ENCODE results near the gene NDUFA8. TPM values are rescaled to one million over a fixed set of nuclear protein-coding genes. Genes with fewer than 3 reads are reported as not detected.
"Not testable (repeated sequence)": the region's sequence is repeated elsewhere in the genome, so short reads cannot be mapped to it uniquely, and the experiment has no call there.

NDUFA8 gene
- total RNA-seq, 5 donors from 2014 or later (not counting 1 experiment from before 2014, with no cell fraction given), result 11.2 to 25.4 (median 18.4) TPM

DNA sequence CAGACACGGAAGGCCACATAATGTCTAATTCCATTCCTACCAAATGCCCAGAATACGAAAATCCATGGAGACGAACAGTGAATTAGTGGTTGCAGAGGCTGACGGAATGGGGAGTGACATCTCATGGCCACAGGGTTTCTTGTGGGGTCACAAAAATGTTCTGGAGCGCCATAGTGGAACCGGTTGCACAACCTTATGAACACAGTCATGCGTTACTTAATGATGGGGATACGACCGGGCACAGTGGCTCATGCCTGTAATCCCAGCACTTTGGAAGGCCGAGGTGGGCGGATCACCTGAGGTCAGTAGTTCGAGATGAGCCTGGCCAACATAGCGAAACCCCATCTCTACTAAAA is 40.4 kb downstream of the NDUFA8 start:
- no peak overlapping the region for H3K4me3 ChIP-seq (ENCODE audit: control insufficient read depth in 1 of 2, extremely low read depth in 1 of 2, low read length in 1 of 2)
- H3K27ac ChIP-seq (ENCODE audit: low read length), result no peak overlapping the region
- no peaks in the 10 kb centered on the region for H3K9me3 ChIP-seq
- H3K27me3 Mint-ChIP-seq, result peaks cover 0 to 4% of the 10 kb centered on the region in 2 donors
- H3K9me3 Mint-ChIP-seq, result no peaks in the 10 kb centered on the region
- 85% methylated on average over 6 of the region's 13 CpGs for WGBS (ENCODE audit: insufficient coverage)
- DNase-seq (no peak), ATAC-seq (replicated peaks in 1 of 4) (no peak)
- peaks cover 0 to 6% (median 3%) of the 10 kb centered on the region in 3 donors for H3K4me1 Mint-ChIP-seq
- H3K27ac Mint-ChIP-seq, result no peak overlapping the region
- peaks cover 0 to 6% of the 10 kb centered on the region in 2 experiments for H3K4me1 ChIP-seq (ENCODE audit: control insufficient read depth in 1 of 2, extremely low read depth in 1 of 2, insufficient read depth in 2 of 2, low read length in 2 of 2)
- H3K36me3 Mint-ChIP-seq, result no peaks in the 10 kb centered on the region
- CTCF ChIA-PET, result interaction anchor here in 1 of 2 donors (1.9 kb wide), 1 partner anchor 21 kb away, joined by 8 read pairs; no protein-coding TSS in a partner anchor
- H3K36me3 ChIP-seq (ENCODE audit: control insufficient read depth in 2 of 2, extremely low read depth in 1 of 2, insufficient read depth in 1 of 2, low read length in 1 of 2), result no peaks in the 10 kb centered on the region
- H3K27me3 ChIP-seq (replicated peaks in 1 of 2; ENCODE audit: control insufficient read depth in 2 of 2, extremely low read depth in 1 of 2, insufficient read depth in 2 of 2, low read length in 1 of 2), result peaks cover 0 to 27% of the 10 kb centered on the region in 2 experiments
- POLR2A ChIA-PET, result no interaction called here
- H3K4me3 Mint-ChIP-seq, result no peak overlapping the region

DNA sequence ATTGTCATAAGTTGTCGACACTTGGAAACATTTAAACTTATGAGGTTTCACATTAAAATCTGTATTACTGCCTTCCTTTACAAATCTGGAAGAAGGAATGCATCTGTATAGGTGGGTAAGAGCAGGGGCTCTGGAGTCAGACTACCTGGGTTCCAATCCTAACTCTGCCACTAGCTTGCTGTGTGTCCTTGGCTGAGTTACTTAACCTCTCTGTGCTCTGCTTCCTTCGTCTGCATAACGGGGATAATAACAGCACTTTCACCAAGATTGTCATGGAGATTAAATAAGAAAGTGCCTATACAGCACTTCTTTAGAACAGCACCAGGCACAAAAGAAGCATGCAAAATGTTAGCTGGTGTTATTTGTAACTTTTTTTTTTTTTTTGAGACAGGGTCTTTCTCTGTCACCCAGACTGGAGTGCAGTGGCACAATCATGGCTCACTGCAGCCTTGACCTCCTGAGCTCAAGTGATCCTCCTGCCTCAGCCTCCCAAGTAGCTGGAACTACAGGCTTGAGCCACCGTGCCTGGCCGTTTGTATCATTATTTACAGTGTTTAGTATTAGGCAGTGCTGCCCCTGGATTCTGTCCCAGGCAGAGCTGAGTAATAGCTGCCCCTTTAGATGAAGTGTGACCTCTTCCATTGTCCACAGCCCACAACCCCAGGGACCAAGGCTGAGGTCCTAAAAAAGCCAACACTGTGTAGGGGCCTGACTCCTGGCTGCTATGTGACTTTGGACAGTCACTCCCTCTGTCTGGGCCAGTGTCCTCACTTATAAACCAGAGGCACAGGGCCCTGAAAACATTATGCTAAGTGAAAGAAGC is 41.0 kb downstream of the NDUFA8 start:
- no peaks in the 10 kb centered on the region for H3K9me3 ChIP-seq
- peaks cover 0 to 6% (median 3%) of the 10 kb centered on the region in 3 donors for H3K4me1 Mint-ChIP-seq
- no peak overlapping the region for H3K27ac ChIP-seq (ENCODE audit: low read length)
- no peaks in the 10 kb centered on the region for H3K36me3 Mint-ChIP-seq
- peaks cover 0 to 2% of the 10 kb centered on the region in 2 donors for H3K27me3 Mint-ChIP-seq
- peaks cover 0 to 25% of the 10 kb centered on the region in 2 experiments for H3K27me3 ChIP-seq (replicated peaks in 1 of 2; ENCODE audit: control insufficient read depth in 2 of 2, extremely low read depth in 1 of 2, insufficient read depth in 2 of 2, low read length in 1 of 2)
- POLR2A ChIA-PET, result no interaction called here
- no peak overlapping the region for H3K27ac Mint-ChIP-seq
- no peak for ATAC-seq (replicated peaks in 1 of 4)
- no peak overlapping the region for H3K4me3 ChIP-seq (ENCODE audit: control insufficient read depth in 1 of 2, extremely low read depth in 1 of 2, low read length in 1 of 2)
- no peak for DNase-seq
- H3K4me1 ChIP-seq (ENCODE audit: control insufficient read depth in 1 of 2, extremely low read depth in 1 of 2, insufficient read depth in 2 of 2, low read length in 2 of 2), result peaks cover 0 to 6% of the 10 kb centered on the region in 2 experiments
- H3K9me3 Mint-ChIP-seq, result no peaks in the 10 kb centered on the region
- CTCF ChIA-PET, result interaction anchor here in 1 of 2 donors (1.9 kb wide), 1 partner anchor 20 kb away, joined by 8 read pairs; no protein-coding TSS in a partner anchor
- no peak overlapping the region for H3K4me3 Mint-ChIP-seq
- 60% methylated on average over 1 of the region's 5 CpGs for WGBS (ENCODE audit: insufficient coverage)
- H3K36me3 ChIP-seq (ENCODE audit: control insufficient read depth in 2 of 2, extremely low read depth in 1 of 2, insufficient read depth in 1 of 2, low read length in 1 of 2), result no peaks in the 10 kb centered on the region

DNA sequence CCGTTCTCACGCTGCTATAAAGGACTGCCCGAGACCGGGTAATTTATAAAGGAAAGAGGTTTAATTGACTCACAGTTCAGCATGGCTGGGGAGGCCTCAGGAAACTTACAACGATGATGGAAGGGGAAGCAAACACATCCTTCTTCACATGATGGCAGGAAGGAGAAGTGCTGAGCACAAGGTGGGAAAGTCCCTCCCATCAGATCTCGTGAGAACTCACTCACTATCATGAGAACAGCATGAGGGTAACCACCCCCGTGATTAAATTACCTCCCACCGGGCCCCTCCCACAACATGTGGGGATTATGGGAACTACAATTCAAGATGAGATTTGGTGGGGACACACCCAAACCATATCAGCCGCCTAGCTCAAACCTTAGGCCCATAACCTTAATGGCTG is 42.3 kb downstream of the NDUFA8 start:
- H3K27ac Mint-ChIP-seq; H3K9me3 ChIP-seq; H3K4me1 Mint-ChIP-seq; H3K27ac ChIP-seq (ENCODE audit: low read length); H3K9me3 Mint-ChIP-seq; H3K4me3 Mint-ChIP-seq; DNase-seq; H3K36me3 ChIP-seq (ENCODE audit: control insufficient read depth in 2 of 2, extremely low read depth in 1 of 2, insufficient read depth in 1 of 2, low read length in 1 of 2); ATAC-seq (replicated peaks in 1 of 4); POLR2A ChIA-PET; H3K36me3 Mint-ChIP-seq; H3K27me3 Mint-ChIP-seq; H3K4me3 ChIP-seq (ENCODE audit: control insufficient read depth in 1 of 2, extremely low read depth in 1 of 2, low read length in 1 of 2); H3K4me1 ChIP-seq (ENCODE audit: control insufficient read depth in 1 of 2, extremely low read depth in 1 of 2, insufficient read depth in 2 of 2, low read length in 2 of 2): not testable (repeated sequence)
- CTCF ChIA-PET, result interaction anchor here (0.6 to 1.6 kb wide), 2 partner anchors 8 to 71 kb away, joined by 3 to 4 read pairs; no protein-coding TSS in a partner anchor
- H3K27me3 ChIP-seq (replicated peaks in 1 of 2; ENCODE audit: control insufficient read depth in 2 of 2, extremely low read depth in 1 of 2, insufficient read depth in 2 of 2, low read length in 1 of 2), result peaks cover 0 to 14% of the 10 kb centered on the region in 2 experiments
- WGBS (ENCODE audit: insufficient coverage), result 100% methylated on average over 1 of the region's 9 CpGs

DNA sequence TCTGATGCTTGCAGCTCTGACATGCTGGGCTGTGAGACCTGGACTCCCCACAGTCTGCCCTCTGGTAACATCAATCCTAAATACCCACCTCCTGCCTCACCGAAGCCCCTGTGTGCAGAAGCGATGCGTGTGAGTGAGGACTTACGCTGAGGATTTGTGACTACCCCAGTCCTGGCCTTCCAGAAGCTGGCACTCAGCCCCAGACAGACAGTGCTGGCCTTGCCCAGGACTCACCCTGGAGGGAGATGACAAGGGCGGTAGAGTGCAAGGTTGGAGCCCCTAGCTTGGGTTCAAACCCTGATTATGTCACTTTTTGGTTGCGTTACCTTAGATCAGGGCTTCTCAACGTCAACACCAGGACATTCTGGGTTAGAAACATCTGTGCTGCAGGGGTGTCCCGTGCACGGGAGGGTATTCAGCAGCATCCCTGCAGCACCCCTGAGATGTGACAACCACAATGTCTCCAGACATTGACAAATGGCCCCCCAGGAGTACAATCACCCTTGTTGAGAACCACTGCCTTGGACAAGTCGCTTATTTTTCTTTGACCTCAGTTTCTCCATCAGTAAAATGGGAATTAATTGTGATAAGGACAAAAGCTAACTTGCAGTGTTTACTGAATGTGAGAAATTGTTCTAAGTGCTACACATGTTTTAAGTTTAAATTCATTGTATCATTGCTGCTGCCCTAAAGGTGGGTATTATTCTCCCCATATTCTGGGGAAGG is 43.0 kb downstream of the NDUFA8 start:
- ChIA-PET POLR2A (no interaction called here), CTCF (interaction anchor here (0.6 to 1.6 kb wide), 2 partner anchors 8 to 71 kb away, joined by 3 to 4 read pairs; no protein-coding TSS in a partner anchor)
- DNase-seq (no peak), ATAC-seq (replicated peaks in 1 of 4) (no peak)
- no peaks in the 10 kb centered on the region for H3K9me3 Mint-ChIP-seq
- peaks cover 4 to 8% of the 10 kb centered on the region in 2 donors for H3K27me3 Mint-ChIP-seq
- Histone ChIP-seq H3K4me1 (ENCODE audit: control insufficient read depth in 1 of 2, extremely low read depth in 1 of 2, insufficient read depth in 2 of 2, low read length in 2 of 2) (no peaks in the 10 kb centered on the region), H3K9me3 (no peaks in the 10 kb centered on the region), H3K27ac (ENCODE audit: low read length) (no peak overlapping the region), H3K36me3 (ENCODE audit: control insufficient read depth in 2 of 2, extremely low read depth in 1 of 2, insufficient read depth in 1 of 2, low read length in 1 of 2) (no peaks in the 10 kb centered on the region), H3K27me3 (replicated peaks in 1 of 2; ENCODE audit: control insufficient read depth in 2 of 2, extremely low read depth in 1 of 2, insufficient read depth in 2 of 2, low read length in 1 of 2) (peaks cover 0 to 16% of the 10 kb centered on the region in 2 experiments), H3K4me3 (ENCODE audit: control insufficient read depth in 1 of 2, extremely low read depth in 1 of 2, low read length in 1 of 2) (no peak overlapping the region)
- H3K36me3 Mint-ChIP-seq, result no peaks in the 10 kb centered on the region
- H3K4me1 Mint-ChIP-seq, result no peaks in the 10 kb centered on the region
- no peak overlapping the region for H3K27ac Mint-ChIP-seq
- H3K4me3 Mint-ChIP-seq, result no peak overlapping the region
- WGBS (ENCODE audit: insufficient coverage), result 88% methylated on average over 7 of the region's 10 CpGs

DNA sequence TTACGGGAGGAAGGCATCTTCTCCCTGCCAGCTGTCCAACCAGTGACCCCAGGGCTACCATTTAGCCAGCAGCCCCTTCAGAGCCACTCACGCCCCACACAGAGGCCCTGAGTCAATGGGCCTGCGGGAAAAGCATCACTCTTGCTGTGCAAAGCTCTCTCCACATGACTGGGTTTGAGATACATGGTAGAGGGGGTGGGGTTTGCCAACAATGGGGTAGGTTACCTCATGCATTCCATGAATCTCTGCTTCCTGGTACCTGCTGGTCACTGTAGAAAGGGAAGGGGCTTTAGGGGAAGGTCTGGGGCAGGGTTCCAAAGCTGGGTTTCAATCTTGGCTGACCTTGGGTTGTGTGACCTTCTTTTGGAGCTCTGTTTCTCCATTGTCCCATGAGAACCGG is 43.5 kb downstream of the NDUFA8 start:
- WGBS (ENCODE audit: insufficient coverage), result 61% methylated on average over 2 of the region's 4 CpGs
- CTCF ChIA-PET, result interaction anchor here (0.6 to 1.6 kb wide), 2 partner anchors 9 to 33 kb away, joined by 3 to 4 read pairs; no protein-coding TSS in a partner anchor
- no peak overlapping the region for H3K27ac Mint-ChIP-seq
- Histone ChIP-seq H3K36me3 (ENCODE audit: control insufficient read depth in 2 of 2, extremely low read depth in 1 of 2, insufficient read depth in 1 of 2, low read length in 1 of 2) (no peaks in the 10 kb centered on the region), H3K9me3 (no peaks in the 10 kb centered on the region), H3K4me1 (ENCODE audit: control insufficient read depth in 1 of 2, extremely low read depth in 1 of 2, insufficient read depth in 2 of 2, low read length in 2 of 2) (no peaks in the 10 kb centered on the region), H3K27ac (ENCODE audit: low read length) (no peak overlapping the region), H3K4me3 (ENCODE audit: control insufficient read depth in 1 of 2, extremely low read depth in 1 of 2, low read length in 1 of 2) (no peak overlapping the region), H3K27me3 (replicated peaks in 1 of 2; ENCODE audit: control insufficient read depth in 2 of 2, extremely low read depth in 1 of 2, insufficient read depth in 2 of 2, low read length in 1 of 2) (peaks cover 0 to 17% of the 10 kb centered on the region in 2 experiments)
- H3K9me3 Mint-ChIP-seq, result no peaks in the 10 kb centered on the region
- H3K4me3 Mint-ChIP-seq, result no peak overlapping the region
- DNase-seq (no peak), ATAC-seq (replicated peaks in 1 of 4) (no peak)
- H3K27me3 Mint-ChIP-seq, result peaks cover 4 to 8% of the 10 kb centered on the region in 2 donors
- H3K36me3 Mint-ChIP-seq, result no peaks in the 10 kb centered on the region
- POLR2A ChIA-PET, result no interaction called here
- no peaks in the 10 kb centered on the region for H3K4me1 Mint-ChIP-seq

DNA sequence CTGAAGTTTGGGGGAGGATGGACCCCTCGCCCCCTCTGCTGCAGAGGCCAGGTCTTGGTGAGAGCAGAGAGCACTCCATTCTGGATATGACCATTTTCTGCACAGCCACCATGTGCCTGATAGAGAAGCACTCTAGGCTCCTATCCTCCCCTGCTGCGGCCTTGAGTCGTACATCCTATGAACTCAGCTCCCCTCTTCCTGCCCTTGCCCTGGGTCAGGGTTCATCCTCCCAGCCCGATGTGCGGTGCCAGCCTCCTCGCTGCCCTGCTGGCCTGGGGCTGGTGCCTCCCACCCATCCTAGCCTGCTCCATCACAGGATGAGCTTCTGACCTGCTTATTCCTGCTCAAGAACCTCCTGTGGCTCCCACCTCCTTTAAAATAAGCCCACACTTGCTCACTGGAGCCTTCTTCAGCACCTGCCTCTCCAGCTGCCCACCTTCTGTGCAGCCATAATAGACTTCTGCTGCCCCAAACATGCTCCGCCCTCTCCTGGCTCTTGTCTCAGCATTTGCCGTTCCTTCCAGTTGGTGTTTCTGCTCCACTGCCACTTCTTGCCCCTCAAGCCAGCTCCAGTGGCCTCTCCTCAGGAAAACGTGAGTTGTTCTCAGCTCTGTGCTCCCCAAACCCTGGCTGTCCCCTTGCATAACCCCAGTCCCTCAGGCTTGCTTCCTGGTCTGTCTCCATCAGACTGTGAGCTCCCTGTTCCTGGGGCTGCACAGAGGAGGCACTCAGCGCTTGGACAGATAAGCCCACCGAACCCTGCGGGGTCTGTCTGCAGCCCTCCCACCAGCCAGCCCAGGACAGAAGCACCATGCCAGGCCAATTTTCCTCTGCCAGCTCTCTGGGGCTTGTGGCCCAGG is 44.2 kb downstream of the NDUFA8 start:
- H3K27ac Mint-ChIP-seq, result no peak overlapping the region

More for the DNA sequence above, 44.2 kb downstream of the NDUFA8 start:
- H3K27ac ChIP-seq (ENCODE audit: low read length), result no peak overlapping the region
- H3K4me3 ChIP-seq (ENCODE audit: control insufficient read depth in 1 of 2, extremely low read depth in 1 of 2, low read length in 1 of 2), result no peak overlapping the region
- ChIA-PET CTCF (interaction anchor here in 1 of 2 donors (0.6 kb wide), 1 partner anchor 33 kb away, joined by 3 read pairs; no protein-coding TSS in a partner anchor), POLR2A (no interaction called here)
- no peaks in the 10 kb centered on the region for H3K36me3 Mint-ChIP-seq
- peaks cover 0 to 18% of the 10 kb centered on the region in 2 experiments for H3K27me3 ChIP-seq (replicated peaks in 1 of 2; ENCODE audit: control insufficient read depth in 2 of 2, extremely low read depth in 1 of 2, insufficient read depth in 2 of 2, low read length in 1 of 2)
- H3K27me3 Mint-ChIP-seq, result peaks cover 4 to 8% of the 10 kb centered on the region in 2 donors
- H3K9me3 Mint-ChIP-seq, result no peaks in the 10 kb centered on the region
- H3K9me3 ChIP-seq, result no peaks in the 10 kb centered on the region
- no peaks in the 10 kb centered on the region for H3K36me3 ChIP-seq (ENCODE audit: control insufficient read depth in 2 of 2, extremely low read depth in 1 of 2, insufficient read depth in 1 of 2, low read length in 1 of 2)
- no peak overlapping the region for H3K4me3 Mint-ChIP-seq
- no peak for DNase-seq
- 73% methylated on average over 11 of the region's 12 CpGs for WGBS (ENCODE audit: insufficient coverage)
- no peaks in the 10 kb centered on the region for H3K4me1 Mint-ChIP-seq
- ATAC-seq (replicated peaks in 1 of 4), result no peak
- H3K4me1 ChIP-seq (ENCODE audit: control insufficient read depth in 1 of 2, extremely low read depth in 1 of 2, insufficient read depth in 2 of 2, low read length in 2 of 2), result no peaks in the 10 kb centered on the region

Data from T-cell (primary cell).